Measurements from ENCODE around the gene ECSIT.

- peak; percentile 64; the same call in 1 of the 2 replicates for TF ChIP-seq POLR2AphosphoS5 (IDR thresholded peaks at IDR 0.05; ENCODE audit: low read depth)
- TF ChIP-seq, protein P1, sequence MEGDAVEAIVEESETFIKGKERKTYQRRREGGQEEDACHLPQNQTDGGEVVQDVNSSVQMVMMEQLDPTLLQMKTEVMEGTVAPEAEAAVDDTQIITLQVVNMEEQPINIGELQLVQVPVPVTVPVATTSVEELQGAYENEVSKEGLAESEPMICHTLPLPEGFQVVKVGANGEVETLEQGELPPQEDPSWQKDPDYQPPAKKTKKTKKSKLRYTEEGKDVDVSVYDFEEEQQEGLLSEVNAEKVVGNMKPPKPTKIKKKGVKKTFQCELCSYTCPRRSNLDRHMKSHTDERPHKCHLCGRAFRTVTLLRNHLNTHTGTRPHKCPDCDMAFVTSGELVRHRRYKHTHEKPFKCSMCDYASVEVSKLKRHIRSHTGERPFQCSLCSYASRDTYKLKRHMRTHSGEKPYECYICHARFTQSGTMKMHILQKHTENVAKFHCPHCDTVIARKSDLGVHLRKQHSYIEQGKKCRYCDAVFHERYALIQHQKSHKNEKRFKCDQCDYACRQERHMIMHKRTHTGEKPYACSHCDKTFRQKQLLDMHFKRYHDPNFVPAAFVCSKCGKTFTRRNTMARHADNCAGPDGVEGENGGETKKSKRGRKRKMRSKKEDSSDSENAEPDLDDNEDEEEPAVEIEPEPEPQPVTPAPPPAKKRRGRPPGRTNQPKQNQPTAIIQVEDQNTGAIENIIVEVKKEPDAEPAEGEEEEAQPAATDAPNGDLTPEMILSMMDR (conservative IDR thresholded peaks at IDR 0.05; ENCODE audit: low read depth in 2 of 2): peak; percentile 74 to 85
- TF ChIP-seq NANOG (IDR thresholded peaks at IDR 0.05; ENCODE audit: borderline replicate concordance): no peak
- TF ChIP-seq CREB1 (CRISPR knock-in tag; IDR thresholded peaks at IDR 0.05; ENCODE audit: low read depth): peak; percentile 99
- no peak for TF ChIP-seq EZH2 (IDR thresholded peaks at IDR 0.05; ENCODE audit: low read depth, unreplicated experiment)
- no peak for TF ChIP-seq EZH2phosphoT487 (IDR thresholded peaks at IDR 0.05; ENCODE audit: unreplicated experiment)
- no peak for TF ChIP-seq JUNB (IDR thresholded peaks at IDR 0.05; ENCODE audit: unreplicated experiment)
- TF ChIP-seq STAT1 (IDR thresholded peaks at IDR 0.05; ENCODE audit: unreplicated experiment): no peak
- TF ChIP-seq, protein P2, sequence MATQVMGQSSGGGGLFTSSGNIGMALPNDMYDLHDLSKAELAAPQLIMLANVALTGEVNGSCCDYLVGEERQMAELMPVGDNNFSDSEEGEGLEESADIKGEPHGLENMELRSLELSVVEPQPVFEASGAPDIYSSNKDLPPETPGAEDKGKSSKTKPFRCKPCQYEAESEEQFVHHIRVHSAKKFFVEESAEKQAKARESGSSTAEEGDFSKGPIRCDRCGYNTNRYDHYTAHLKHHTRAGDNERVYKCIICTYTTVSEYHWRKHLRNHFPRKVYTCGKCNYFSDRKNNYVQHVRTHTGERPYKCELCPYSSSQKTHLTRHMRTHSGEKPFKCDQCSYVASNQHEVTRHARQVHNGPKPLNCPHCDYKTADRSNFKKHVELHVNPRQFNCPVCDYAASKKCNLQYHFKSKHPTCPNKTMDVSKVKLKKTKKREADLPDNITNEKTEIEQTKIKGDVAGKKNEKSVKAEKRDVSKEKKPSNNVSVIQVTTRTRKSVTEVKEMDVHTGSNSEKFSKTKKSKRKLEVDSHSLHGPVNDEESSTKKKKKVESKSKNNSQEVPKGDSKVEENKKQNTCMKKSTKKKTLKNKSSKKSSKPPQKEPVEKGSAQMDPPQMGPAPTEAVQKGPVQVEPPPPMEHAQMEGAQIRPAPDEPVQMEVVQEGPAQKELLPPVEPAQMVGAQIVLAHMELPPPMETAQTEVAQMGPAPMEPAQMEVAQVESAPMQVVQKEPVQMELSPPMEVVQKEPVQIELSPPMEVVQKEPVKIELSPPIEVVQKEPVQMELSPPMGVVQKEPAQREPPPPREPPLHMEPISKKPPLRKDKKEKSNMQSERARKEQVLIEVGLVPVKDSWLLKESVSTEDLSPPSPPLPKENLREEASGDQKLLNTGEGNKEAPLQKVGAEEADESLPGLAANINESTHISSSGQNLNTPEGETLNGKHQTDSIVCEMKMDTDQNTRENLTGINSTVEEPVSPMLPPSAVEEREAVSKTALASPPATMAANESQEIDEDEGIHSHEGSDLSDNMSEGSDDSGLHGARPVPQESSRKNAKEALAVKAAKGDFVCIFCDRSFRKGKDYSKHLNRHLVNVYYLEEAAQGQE (IDR thresholded peaks at IDR 0.05; ENCODE audit: unreplicated experiment): no peak
- no peak for TF ChIP-seq ZNF331 (CRISPR knock-in tag; IDR thresholded peaks at IDR 0.05; ENCODE audit: low read depth)
- TF ChIP-seq, protein P3, sequence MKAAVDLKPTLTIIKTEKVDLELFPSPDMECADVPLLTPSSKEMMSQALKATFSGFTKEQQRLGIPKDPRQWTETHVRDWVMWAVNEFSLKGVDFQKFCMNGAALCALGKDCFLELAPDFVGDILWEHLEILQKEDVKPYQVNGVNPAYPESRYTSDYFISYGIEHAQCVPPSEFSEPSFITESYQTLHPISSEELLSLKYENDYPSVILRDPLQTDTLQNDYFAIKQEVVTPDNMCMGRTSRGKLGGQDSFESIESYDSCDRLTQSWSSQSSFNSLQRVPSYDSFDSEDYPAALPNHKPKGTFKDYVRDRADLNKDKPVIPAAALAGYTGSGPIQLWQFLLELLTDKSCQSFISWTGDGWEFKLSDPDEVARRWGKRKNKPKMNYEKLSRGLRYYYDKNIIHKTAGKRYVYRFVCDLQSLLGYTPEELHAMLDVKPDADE (IDR thresholded peaks at IDR 0.05): no peak
- TF ChIP-seq ZNF462 (CRISPR knock-in tag; IDR thresholded peaks at IDR 0.05): no peak
Measured at GRCh38 chr19:11535792-11536595, 7.1 kb upstream of the ECSIT start.

Data from GM23338 (cell line).